Middle frontal gyrus (tissue), 1 donor: Measurements from ENCODE around the gene ATG101.

Experiments used
- DNase-seq: peaks from one replicate; pipeline ENCODE4 v3.0.0-alpha.2; 2015; ENCODE audit warnings: low spot score; ENCODE audit errors: extremely low spot score

The ATG101 gene

GRCh38 chr12:52079576-52080402, 10.0 kb downstream of the ATG101 start, which contains the start of gene SMIM41:
Gene SMIM41, plus strand, starts transcription at chr12:52079704. Its CDS starts 76 bp downstream, at chr12:52079780.
- DNase-seq = no peak

- DNase-seq = no peak
Observed at GRCh38 chr12:52080403-52081251, 10.8 kb downstream of the ATG101 start.

- DNase-seq = no peak
Observed at GRCh38 chr12:52081263-52081733, 11.5 kb downstream of the ATG101 start.

GRCh38 chr12:52082026-52082668, 12.4 kb downstream of the ATG101 start:
- DNase-seq = no peak

- no peak for DNase-seq
Observed at GRCh38 chr12:52082669-52082987, 12.8 kb downstream of the ATG101 start.

- DNase-seq = no peak
Observed at GRCh38 chr12:52082988-52083637, 13.3 kb downstream of the ATG101 start.

- DNase-seq = no peak
Observed at GRCh38 chr12:52083638-52083996, 13.8 kb downstream of the ATG101 start.

- DNase-seq = no peak
Observed at GRCh38 chr12:52084491-52085231, 14.9 kb downstream of the ATG101 start.

- DNase-seq = no peak
Observed at GRCh38 chr12:52085682-52086180, 16.0 kb downstream of the ATG101 start.

GRCh38 chr12:52086366-52086765, 16.6 kb downstream of the ATG101 start:
- DNase-seq = no peak

GRCh38 chr12:52086944-52087835, 17.4 kb downstream of the ATG101 start:
- no peak for DNase-seq

GRCh38 chr12:52087961-52088820, 18.4 kb downstream of the ATG101 start:
- DNase-seq = no peak

- DNase-seq = no peak
Observed at GRCh38 chr12:52089491-52089890, 19.7 kb downstream of the ATG101 start.

- no peak for DNase-seq
Observed at GRCh38 chr12:52090291-52090690, 20.5 kb downstream of the ATG101 start.

- no peak for DNase-seq
Observed at GRCh38 chr12:52091061-52091460, 21.3 kb downstream of the ATG101 start.

- DNase-seq = no peak
Observed at GRCh38 chr12:52091869-52092268, 22.1 kb downstream of the ATG101 start.

- DNase-seq = no peak
Observed at GRCh38 chr12:52093346-52093745, 23.6 kb downstream of the ATG101 start.

- DNase-seq = no peak
Observed at GRCh38 chr12:52096332-52097044, 26.7 kb downstream of the ATG101 start.
